ENCODE data around the gene CCL4.
"Not testable (repeated sequence)": the region's sequence is repeated elsewhere in the genome, so short reads cannot be mapped to it uniquely, and the experiment has no call there.

The CCL4 gene

GRCh38 chr17:36104701-36105181, 1.1 kb downstream of the CCL4 start:
- no peak for TF ChIP-seq CTCF (IDR thresholded peaks at IDR 0.05; ENCODE audit: borderline replicate concordance, control extremely low read depth, extremely low read depth, insufficient read depth, missing control alignments)
- no peak for DNase-seq (ENCODE audit: low spot score)
- in situ Hi-C loops (cut with MboI; ENCODE audit: low sequenced_read_pairs, unreplicated experiment), result no loop called here

- in situ Hi-C loops (cut with MboI; ENCODE audit: low sequenced_read_pairs, unreplicated experiment), result no loop called here
- no peak for TF ChIP-seq CTCF (IDR thresholded peaks at IDR 0.05; ENCODE audit: borderline replicate concordance, control extremely low read depth, extremely low read depth, insufficient read depth, missing control alignments)
- DNase-seq (ENCODE audit: low spot score), result no peak
Observed at GRCh38 chr17:36105781-36106492, 2.3 kb downstream of the CCL4 start.

GRCh38 chr17:36106493-36106835, 2.8 kb downstream of the CCL4 start:
- DNase-seq (ENCODE audit: low spot score), result no peak
- no peak for TF ChIP-seq CTCF (IDR thresholded peaks at IDR 0.05; ENCODE audit: borderline replicate concordance, control extremely low read depth, extremely low read depth, insufficient read depth, missing control alignments)
- in situ Hi-C loops (cut with MboI; ENCODE audit: low sequenced_read_pairs, unreplicated experiment), result no loop called here

GRCh38 chr17:36107660-36108059, 4.0 kb downstream of the CCL4 start:
- DNase-seq (ENCODE audit: low spot score), result no peak
- TF ChIP-seq CTCF (IDR thresholded peaks at IDR 0.05; ENCODE audit: borderline replicate concordance, control extremely low read depth, extremely low read depth, insufficient read depth, missing control alignments), result no peak
- in situ Hi-C loops (cut with MboI; ENCODE audit: low sequenced_read_pairs, unreplicated experiment), result no loop called here

- in situ Hi-C loops (cut with MboI; ENCODE audit: low sequenced_read_pairs, unreplicated experiment); DNase-seq (ENCODE audit: low spot score): not testable (repeated sequence)
Observed at GRCh38 chr17:36108265-36108664, 4.6 kb downstream of the CCL4 start.

- no peak for DNase-seq (ENCODE audit: low spot score)
- in situ Hi-C loops (cut with MboI; ENCODE audit: low sequenced_read_pairs, unreplicated experiment), result no loop called here
- no peak for TF ChIP-seq CTCF (IDR thresholded peaks at IDR 0.05; ENCODE audit: borderline replicate concordance, control extremely low read depth, extremely low read depth, insufficient read depth, missing control alignments)
Observed at GRCh38 chr17:36111068-36111490, 7.5 kb downstream of the CCL4 start.

GRCh38 chr17:36112572-36112971, 8.9 kb downstream of the CCL4 start:
- in situ Hi-C loops (cut with MboI; ENCODE audit: low sequenced_read_pairs, unreplicated experiment), result no loop called here
- no peak for TF ChIP-seq CTCF (IDR thresholded peaks at IDR 0.05; ENCODE audit: borderline replicate concordance, control extremely low read depth, extremely low read depth, insufficient read depth, missing control alignments)
- no peak for DNase-seq (ENCODE audit: low spot score)

- DNase-seq (ENCODE audit: low spot score); in situ Hi-C loops (cut with MboI; ENCODE audit: low sequenced_read_pairs, unreplicated experiment): not testable (repeated sequence)
Observed at GRCh38 chr17:36113131-36113530, 9.5 kb downstream of the CCL4 start.

GRCh38 chr17:36114971-36115648, 11.5 kb downstream of the CCL4 start:
- in situ Hi-C loops (cut with MboI; ENCODE audit: low sequenced_read_pairs, unreplicated experiment), result not testable (repeated sequence)

GRCh38 chr17:36115649-36115977, 12.0 kb downstream of the CCL4 start:
- DNase-seq (ENCODE audit: low spot score); in situ Hi-C loops (cut with MboI; ENCODE audit: low sequenced_read_pairs, unreplicated experiment): not testable (repeated sequence)

More at GRCh38 chr17:36114971-36115648, 11.5 kb downstream of the CCL4 start:
- DNase-seq (ENCODE audit: low spot score), result not testable (repeated sequence)
